ENCODE results near the gene CRPPA. TPM values are rescaled to one million over a fixed set of nuclear protein-coding genes. Genes with fewer than 3 reads are reported as not detected.
"Not testable (repeated sequence)": the region's sequence is repeated elsewhere in the genome, so short reads cannot be mapped to it uniquely, and the experiment has no call there.

Gene CRPPA
- polyA plus RNA-seq, 12 donors: 2.5 to 6.2 (median 4.4) TPM; not detected in 2

DNA sequence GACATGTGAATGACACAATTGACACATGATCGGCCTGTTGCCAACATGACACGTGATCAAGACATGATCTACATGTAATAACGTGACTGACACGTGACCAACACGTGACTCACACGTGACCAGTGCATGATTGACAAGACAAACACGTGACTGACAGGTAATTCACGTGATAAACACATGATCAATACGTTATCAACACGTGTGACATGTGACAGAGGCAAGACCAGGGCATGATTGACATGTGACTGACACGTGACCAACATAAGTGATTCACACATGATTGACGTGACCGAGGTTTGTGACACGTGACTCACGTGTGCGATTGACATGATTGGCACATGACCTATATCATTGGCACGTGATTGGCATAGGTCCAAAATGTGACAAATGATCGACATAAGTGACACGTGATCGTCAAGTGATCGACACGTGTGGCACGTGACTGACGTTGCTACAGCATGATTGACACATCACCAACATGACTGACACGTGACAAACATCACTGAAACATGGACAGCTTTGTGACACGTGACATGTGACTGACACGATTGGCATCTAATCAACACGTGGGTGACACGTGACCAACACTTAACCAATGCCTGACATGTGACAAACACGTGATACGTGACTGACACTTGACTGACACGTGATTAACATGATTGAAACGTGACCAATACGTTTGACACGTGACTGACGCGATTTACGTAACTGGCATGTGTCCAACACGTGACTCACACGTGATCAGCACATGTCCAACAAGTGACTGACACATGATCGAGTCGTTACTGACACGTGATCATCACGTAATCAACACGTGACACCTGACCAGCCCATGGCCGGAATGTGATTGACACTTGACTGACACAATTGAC lies 23.0 kb downstream of the CRPPA start:
- DNase-seq: no peak

DNA sequence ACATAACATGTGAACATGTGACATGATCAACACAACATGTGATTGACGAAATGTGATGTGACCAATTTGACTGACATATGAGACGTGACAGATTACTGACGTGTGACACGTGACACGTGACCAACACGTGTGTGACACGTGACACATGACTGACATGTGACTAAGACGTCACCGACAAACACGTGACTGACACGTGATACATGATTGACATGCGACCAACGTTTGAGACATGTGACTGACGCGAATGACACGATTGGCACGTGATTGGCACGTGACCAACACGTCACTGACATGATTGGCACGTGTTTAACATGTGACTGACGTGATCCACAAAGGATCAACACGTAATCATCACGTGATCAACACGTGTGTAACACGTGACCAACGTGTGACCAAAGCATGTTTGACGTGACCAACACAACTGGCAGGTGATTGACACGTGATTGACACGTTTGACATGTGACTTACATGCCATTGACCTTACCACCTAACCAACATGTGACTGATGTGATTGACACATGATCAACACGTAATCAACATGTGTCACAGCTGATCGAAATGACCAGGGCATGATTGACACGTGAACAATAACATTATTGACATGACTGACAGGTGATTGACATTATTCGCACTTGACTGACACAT lies 23.7 kb downstream of the CRPPA start:
- no peak for DNase-seq

DNA sequence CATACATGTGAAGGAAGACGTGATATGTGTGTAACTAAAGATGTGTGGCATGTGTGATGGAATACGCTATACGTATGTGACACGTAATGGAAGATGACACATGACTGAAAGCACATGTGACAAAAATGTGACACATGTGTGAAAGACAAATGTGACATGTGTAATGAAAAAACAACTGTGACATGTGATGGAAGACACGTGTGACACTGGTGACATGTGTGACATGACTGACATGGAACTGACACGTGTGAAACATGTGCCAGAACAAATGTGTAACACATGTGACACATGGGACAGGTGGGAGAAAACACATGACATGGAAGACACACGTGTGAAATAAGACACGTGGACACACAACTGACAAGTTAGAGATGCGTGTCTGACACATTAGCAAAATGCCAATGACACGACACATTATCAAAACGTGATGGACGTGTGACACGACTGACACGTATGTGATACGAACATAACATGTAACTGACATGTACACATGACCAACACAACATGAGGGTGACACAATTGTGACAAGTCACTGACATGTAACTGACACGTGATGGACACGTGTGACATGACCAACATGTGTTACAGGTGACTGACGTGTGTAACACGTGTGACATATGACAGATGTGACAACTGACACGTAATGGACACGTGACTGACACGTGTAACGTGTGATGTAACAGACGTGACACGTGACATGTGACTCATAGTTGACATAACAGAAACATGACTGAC lies 24.4 kb downstream of the CRPPA start:
- no peak for DNase-seq

DNA sequence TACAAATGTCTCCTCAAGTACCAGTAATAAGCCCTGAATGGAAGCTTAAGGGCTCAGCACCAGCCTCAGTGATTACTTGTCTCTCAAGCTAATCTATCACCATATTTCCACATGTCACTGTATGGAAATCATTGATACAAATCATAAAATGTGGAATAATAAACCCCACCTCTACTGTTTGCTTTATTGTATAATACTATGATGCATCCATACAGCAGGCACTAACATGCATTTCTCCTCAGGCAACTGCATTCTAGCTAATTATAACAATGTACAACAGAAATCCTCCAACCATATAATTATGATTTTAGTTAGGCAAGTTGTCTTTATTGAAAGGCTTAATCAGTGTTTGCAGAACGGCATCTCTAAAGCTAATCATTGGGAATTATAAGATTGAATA lies 26.2 kb downstream of the CRPPA start:
- DNase-seq: no peak

DNA sequence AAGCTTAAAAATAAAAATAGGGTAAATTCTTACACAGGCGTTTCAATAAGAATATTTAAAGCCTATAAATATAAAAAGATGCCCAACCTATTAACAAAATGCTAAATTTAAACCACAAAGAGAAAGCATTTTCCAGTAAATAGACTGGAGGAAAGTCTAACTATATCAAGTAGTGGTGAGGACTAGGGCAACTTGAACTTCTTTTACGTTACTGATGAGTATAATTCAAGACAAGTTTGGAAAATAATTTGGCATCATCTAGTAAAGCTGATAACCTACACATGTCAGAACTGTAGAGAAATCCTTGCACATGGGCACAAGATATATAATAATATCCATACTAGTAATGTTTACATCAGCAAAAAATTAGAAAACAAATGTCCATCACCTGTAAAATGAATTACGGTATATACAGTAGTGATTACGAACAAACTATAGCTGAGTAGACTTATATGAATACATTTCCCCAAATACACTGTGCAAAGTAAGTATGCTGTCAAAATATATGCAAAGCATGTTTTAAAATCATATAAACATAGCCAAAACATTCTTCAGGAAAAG lies 27.4 kb downstream of the CRPPA start:
- no peak for DNase-seq

DNA sequence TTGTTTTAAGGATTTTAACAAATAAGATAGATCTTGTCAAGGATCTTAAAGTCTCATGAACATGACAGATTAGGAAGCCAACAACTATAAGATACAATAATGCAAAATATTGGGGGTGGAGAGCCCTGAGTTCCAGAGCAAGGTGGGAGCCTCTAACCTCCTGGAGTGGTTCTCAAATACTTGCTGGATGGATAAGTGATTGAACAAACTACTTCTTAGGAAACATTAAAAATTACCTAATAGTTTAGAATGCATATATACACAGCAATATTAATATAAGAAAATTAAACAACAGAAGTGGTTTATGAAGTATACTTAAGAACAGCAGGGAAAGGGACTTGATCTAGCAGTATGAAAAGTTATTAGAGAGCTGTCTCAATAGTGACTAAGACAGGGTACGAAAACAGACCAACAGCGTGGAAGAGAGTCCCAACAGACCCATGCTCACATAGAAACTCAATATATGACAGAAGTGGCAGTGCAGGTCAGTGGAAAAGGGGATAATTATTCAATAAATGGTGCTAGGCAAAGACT lies 28.3 kb downstream of the CRPPA start:
- DNase-seq: no peak

DNA sequence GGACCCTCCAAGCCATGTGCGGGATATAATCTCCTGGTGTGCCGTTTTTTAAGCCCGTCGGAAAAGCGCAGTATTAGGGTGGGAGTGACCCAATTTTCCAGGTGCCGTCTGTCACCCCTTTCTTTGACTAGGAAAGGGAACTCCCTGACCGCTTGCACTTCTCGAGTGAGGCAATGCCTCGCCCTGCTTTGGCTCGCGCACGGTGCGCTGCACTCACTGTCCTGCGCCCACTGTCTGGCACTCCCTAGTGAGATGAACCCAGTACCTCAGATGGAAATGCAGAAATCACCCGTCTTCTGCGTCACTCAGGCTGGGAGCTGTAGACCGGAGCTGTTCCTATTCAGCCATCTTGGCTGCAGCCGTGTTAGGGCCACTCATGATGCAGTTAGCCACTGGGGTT lies 37.6 kb downstream of the CRPPA start:
- DNase-seq: not testable (repeated sequence)

DNA sequence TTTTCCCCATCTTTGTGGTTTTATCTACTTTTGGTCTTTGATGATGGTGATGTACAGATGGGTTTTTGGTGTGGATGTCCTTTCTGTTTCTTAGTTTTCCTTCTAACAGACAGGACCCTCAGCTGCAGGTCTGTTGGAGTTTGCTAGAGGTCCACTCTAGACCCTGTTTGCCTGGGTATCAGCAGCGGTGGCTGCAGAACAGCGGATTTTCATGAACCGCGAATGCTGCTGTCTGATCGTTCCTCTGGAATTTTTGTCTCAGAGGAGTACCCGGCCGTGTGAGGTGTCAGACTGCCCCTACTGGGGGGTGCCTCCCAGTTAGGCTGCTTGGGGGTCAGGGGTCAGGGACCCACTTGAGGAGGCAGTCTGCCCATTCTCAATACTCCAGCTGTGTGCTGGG lies 38.2 kb downstream of the CRPPA start:
- not testable (repeated sequence) for DNase-seq

Other genes starting within 250 kb of the CRPPA start
- 10 to 100 TPM in 8 of 12 donors, 1 to 10 TPM in 2, not detected in 2; 7.0 to 39.3 (median 14.8) TPM for gene SOSTDC1, start 44.2 kb upstream of the CRPPA start, polyA plus RNA-seq (ENCODE audit: insufficient read length in 12 of 12)
- gene LRRC72, start 105.3 kb upstream of the CRPPA start, polyA plus RNA-seq (ENCODE audit: insufficient read length in 12 of 12): not detected
- 10 to 100 TPM in 11 of 12 donors, not detected in 1; 20.3 to 33.3 (median 26.2) TPM for gene ANKMY2, start 224.2 kb upstream of the CRPPA start, polyA plus RNA-seq (ENCODE audit: insufficient read length in 12 of 12)
- gene BZW2, start 224.6 kb upstream of the CRPPA start, polyA plus RNA-seq (ENCODE audit: insufficient read length in 12 of 12): 1,000 to 10,000 TPM in 1 of 12 donors, 100 to 1,000 TPM in 10, 10 to 100 TPM in 1; 86.8 to 2,729 (median 175) TPM

Measured in muscle of arm (tissue), 12 donors.